NCI-H526 (cell line): Measurements from ENCODE around the gene MCRIP2.

Experiments used
- DNase-seq, 2 experiments: peaks; one replicate each; lab custom pipeline; 2025; lab: John Stamatoyannopoulos, UW

MCRIP2 gene

DNA sequence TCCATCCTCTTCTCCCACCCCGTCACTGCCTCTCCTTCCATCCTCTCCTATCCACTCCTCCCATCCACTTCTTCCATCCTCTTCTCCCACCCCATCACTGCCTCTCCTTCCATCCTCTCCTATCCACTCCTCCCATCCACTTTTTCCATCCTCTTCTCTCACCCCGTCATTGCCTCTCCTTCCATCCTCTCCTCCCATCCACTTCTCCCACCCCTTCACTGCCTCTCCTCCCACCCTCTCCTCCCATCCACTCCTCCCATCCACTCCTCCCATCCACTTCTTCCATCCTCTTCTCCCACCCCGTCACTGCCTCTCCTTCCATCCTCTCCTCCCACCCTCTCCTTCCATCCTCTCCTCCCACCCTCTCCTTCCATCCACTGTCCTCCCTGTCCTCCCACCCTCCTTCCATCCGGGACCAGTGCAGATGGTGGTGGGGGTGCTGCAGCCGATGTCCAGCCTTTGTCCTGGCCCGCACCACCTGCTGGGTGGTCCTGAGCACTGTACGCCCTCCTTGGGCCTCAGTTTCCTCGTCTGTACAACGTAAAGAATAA, 9.7 kb upstream of the MCRIP2 start:
- no peak for DNase-seq

DNA sequence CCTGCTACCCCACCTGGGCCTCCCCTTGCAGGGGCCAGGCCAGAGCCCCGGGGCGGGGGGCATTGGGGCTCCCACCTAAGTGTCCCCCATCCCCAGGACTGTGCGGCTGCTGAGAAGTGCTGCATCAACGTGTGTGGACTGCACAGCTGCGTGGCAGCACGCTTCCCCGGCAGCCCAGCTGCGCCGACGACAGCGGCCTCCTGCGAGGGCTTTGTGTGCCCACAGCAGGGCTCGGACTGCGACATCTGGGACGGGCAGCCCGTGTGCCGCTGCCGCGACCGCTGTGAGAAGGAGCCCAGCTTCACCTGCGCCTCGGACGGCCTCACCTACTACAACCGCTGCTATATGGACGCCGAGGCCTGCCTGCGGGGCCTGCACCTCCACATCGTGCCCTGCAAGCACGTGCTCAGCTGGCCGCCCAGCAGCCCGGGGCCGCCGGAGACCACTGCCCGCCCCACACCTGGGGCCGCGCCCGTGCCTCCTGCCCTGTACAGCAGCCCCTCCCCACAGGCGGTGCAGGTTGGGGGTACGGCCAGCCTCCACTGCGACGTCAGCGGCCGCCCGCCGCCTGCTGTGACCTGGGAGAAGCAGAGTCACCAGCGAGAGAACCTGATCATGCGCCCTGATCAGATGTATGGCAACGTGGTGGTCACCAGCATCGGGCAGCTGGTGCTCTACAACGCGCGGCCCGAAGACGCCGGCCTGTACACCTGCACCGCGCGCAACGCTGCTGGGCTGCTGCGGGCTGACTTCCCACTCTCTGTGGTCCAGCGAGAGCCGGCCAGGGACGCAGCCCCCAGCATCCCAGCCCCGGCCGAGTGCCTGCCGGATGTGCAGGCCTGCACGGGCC, 8.9 kb upstream of the MCRIP2 start:
- no peak for DNase-seq

DNA sequence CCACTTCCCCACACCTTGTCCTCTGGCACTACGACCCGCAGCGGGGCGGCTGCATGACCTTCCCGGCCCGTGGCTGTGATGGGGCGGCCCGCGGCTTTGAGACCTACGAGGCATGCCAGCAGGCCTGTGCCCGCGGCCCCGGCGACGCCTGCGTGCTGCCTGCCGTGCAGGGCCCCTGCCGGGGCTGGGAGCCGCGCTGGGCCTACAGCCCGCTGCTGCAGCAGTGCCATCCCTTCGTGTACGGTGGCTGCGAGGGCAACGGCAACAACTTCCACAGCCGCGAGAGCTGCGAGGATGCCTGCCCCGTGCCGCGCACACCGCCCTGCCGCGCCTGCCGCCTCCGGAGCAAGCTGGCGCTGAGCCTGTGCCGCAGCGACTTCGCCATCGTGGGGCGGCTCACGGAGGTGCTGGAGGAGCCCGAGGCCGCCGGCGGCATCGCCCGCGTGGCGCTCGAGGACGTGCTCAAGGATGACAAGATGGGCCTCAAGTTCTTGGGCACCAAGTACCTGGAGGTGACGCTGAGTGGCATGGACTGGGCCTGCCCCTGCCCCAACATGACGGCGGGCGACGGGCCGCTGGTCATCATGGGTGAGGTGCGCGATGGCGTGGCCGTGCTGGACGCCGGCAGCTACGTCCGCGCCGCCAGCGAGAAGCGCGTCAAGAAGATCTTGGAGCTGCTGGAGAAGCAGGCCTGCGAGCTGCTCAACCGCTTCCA, 8.1 kb upstream of the MCRIP2 start:
- no peak for DNase-seq

DNA sequence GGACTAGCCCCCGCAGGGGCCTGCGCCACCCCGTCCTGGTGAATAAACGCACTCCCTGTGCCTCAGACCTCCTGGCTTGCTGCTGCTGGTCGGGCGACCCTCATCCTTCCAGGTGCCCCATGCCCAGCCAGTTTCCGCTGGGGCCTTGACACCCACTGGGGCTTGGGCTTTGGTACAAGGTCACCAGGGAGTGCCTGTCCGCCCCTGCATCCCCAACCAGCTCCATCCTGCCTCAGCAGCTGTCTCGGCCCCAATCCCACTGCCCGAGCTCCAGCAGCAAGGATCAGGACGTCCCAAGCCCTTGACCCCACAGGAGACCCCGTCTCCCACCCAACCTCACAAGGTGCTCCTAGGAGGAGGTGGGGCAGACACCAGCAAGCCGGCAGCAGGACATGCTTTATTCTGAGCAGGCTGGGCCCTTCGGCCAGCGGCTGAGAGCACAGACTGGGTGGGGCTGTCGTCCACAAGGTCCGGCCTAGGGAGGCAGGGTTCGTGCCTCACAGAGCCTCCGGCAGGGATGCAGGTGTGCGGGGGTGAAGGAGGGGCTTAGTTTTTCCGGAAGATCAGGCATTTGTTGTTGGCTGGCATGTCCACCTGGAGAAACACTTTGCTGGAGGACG, 7.5 kb upstream of the MCRIP2 start:
- DNase-seq, result no peak

DNA sequence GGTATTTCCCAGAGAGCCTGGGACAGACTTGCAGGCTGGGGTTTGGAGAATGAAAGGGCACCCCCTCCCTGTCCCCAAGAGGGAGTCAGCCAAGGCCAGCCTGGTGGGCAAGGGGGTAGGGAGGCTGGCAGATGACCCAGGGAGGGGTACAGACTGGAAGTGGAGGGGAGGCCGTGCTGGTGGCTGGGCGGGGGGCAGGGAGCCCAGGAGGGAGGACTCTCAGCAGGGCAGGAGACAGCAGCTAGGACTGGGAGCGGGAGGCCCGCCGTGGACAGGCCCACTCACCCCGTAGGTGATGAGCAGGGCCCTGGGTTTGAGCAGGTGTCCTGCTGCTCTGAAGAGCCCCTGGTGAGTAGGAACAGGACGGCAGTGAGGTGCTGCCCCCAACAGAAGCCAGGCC, 6.6 kb upstream of the MCRIP2 start:
- DNase-seq, result no peak

DNA sequence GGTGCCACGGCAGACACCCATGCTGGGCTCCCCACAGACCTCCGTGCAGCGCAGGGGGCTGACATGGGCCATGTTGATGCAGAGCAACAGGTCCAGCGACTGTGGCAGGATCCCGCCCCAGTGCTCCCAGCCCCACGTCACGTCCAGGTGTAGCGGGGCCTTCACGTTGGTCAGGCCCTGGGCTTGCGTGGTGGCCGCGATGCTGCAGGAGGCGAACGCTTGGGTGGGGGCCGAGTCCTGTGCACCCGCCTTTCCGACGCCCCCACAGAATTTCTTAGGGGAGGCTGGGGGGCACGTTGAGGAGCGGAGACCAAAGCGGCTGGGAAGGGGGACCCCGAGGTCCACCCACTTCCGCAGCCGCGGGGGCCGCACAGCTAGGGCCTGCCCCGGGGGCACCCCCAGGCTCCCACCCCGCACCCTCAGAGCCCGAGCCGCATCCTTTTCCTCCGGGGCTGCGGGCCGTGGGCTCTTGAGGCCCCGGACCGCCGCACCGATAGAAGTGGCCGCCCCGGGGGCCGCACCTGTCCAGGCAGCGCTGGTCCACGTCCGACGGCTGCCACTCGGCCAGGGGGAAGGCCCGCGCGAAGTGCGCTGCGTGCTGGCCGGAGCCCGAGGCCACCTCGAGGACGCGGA, 5.9 kb upstream of the MCRIP2 start:
- no peak for DNase-seq

DNA sequence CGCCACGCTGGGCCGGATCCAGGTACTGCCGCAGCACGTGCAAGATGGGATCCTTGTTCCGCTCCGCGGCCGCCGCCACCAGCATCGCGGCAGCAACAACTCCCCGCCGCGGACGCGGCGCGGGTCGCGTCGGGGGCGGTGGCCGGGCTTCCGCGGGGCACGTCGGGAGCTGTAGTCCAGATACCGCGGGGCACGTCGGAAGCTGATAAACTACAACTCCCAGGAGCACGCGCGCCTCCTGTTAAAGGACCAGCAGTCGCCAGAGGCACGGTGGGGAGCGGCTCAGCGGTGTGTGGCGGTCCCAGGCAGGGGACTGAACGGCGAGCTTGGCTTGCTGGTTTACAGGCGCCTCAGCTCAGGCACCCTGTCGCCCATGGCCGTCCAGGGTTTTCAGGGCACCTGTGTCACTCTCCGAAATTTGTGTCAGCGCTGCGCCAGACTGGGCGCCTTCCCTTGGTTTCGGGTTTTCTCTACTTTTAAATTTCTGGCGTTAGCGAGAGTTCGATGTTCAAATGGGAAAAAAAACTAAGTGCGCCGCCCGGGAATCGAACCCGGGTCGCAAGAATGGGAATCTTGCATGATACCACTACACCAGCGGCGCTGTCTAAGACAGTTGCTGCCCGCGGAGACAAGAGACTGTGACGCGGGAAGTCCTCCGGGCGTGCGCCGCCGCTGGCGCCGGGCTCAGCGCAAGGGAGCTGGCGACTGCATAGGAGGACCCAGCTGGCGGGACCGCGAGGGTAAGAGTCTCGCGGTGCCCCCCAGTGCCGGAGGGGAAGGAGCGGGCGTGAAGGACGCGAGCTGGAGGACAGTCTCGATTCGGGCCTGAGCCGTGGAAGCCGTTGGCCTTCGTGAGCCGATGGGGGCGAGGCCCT, 5.2 kb upstream of the MCRIP2 start, which contains the start of gene METTL26:
Gene METTL26, minus strand, starts transcription at position 100 of the 875 bp plus-strand sequence. Its CDS starts 15 bp downstream, at position 85.
- peak; percentile 82 to 94 for DNase-seq

DNA sequence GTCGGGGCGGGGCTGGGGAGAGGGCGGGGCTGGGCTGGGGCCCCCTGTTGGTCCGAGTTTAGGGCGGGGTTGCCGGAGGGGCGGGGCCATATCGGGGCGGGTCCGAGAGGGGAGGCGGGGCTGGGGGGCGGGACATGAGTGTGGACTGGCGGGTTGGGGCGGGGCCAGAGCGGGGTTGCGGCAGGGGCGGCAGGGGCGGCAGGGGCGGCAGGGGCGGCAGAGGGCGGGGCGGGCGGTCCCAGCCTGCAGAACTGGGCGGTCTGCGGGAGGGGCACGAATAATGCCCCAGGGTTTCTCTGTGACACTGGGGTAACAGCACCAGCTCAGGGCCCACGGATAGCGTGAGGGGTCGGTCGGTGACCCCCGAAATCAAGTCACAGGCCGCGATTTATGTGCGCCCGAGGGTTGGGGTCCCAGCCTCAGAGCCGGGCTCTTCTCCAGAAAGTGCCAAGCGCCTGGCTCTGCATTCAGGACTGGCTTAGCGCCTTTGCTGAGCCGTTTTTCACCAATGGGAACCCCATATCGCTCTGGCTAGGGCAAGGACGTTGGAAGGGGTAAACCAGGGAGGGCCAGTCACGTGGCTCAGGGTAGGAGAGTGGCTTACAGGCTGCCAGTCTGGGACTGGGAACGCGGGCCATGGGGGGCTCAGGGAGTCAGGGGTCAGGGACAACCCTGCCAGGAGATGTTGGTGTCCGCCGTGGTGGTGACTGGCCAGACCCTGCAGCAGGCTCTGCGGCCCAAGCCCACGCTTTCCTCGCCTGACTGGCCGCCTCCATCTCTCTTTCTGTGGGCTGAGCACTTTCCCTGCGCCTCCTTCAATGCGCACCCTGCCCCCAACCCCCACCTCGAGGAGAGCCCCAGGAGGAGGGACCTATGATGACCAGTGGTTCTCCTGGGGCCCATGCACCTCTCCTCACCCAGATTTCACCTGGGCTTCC, 4.3 kb upstream of the MCRIP2 start:
- peak in 1 of 2 experiments; percentile 59 for DNase-seq

DNA sequence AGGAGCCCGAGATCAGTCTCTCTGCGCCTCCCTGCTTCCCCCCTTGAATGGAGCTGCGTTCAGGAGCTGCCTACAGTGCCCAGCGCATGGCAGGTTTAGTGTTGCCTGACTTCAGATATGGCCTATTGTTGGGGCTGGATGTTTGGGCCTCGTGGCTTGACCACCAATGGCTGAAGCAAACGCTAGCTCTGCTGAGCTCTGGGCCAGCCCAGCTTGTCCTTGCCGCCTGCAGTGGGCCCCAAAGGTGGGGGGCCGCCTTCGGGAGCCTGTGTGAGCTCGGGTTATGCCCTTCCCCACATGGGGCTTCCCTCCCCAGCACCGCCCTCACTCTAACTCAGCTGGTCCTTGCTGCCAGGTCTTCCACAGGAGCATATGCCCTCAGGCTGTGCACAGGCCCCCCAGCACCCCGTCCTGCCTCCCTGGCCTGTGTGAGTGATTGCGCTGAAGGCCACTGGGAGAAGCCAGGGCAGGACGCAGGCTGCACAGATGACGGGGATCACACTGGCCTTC, 3.5 kb upstream of the MCRIP2 start:
- DNase-seq, result no peak

DNA sequence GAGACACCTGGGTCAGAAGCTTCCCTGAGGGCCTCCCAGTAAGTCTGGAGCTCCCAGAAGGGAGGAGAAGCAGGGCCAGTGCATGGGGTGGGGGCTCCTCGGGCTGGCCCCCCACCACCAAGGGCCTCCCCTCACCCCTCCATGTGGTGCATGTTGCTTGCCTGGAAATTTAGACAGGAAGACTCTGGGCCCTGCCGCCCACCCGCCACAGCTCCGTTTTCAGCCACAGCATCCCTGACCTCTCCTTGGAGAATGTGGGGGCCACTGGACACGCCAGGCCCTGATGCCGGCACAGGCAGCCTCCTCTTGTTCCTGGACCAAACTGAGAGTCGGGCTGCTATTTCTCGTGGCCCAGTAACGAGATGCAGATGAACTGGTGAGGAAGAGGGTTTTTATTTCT, 2.8 kb upstream of the MCRIP2 start:
- DNase-seq, result no peak

DNA sequence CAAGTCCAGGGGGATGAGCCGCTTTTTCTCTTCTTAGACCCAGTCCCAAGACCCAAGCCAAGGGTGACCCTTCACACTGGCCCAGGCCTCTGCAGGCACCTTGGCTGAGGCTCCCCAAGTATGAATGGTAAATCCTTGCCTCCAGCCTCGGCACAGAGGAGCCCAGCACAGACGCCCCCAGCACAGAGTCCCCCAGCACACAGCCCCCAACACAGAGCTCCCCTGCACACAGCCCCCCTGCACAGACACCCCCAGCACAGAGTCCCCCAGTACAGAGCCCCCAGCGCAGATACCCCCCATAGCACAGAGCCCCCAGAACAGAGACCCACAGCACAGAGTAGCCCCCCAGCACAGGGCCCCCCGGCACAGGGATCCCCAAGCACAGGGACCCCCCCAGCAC, 1.0 kb upstream of the MCRIP2 start:
- DNase-seq, result no peak

DNA sequence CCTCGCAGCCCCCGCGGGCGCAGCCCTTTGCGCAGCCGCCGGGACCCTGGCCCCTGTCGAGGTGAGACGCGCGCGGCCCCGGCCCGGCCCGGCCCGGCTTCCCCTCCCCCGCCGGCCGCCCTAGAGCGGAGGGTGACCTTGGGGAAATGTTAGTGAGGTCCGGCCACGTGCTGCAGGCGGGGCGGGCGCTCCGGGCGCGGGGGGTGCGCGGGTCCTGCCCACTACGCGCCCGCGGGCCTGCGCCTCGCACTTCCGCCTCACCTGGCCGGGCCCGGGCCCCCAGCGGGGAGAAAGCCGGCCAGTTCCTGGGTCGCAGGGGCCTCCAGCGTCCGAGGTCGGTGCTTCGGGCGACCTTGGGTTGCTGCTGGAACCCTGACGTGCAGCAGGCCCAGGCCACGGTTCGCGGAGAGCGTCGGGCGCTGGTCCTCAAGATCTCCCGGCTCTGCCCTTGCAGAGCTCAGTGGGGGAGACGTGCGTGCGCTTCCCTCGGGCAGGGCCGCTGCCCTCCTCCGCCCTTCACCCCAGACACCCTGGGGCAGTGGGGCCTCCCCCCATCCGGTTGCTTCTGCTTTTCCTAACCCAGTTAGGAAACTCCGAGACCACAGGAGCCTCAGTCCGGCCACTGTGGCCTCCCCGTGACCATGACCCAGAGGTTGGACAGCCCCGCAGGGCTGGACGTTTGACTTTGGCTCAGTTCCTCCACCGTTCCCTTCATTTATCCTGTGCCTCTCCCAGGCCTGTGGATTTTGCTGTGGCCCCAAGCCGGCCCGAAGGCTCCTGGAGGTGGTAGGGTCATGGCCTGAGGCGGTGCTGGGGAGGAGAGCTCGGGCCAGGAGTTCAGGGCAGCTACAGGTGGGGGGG, 791 bp downstream of the MCRIP2 start:
- DNase-seq, result peak in 1 of 2 experiments; percentile 61

DNA sequence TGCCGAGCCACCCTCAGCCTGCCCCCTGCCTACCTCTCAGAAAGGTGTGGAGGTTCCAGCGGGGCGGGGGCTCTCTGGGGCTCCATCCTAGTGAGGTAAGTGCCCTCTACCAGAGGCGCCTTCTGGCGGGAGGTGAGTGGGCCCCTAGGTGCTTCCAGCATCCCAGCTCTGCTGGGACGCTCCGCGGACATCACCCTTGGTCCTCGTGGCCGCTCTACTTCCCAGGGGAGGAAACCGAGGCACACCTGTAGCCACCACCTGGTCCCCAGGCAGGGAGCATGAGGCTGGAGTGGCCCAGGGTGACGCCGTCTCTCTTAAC, 1.4 kb downstream of the MCRIP2 start:
- DNase-seq, result no peak

DNA sequence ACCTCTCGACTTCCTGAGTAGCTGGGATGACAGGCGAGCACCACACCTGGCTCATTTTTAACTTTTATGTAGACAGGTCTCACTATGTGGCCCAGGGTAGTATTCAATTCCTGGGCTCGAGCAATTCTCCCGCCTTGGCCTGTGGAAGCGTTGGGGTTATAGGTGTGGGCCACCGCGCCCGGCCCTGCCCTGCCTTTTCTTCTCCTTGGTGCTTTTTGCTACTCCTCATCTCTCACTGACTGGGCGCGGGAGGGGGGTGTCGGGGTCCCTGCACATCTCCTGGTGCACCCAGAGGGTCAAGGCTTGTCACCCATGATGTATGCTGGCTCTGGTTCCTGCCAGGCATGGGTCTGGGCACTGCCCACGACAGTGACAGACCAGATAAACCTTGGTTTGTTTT, 2.9 kb downstream of the MCRIP2 start:
- DNase-seq, result no peak

DNA sequence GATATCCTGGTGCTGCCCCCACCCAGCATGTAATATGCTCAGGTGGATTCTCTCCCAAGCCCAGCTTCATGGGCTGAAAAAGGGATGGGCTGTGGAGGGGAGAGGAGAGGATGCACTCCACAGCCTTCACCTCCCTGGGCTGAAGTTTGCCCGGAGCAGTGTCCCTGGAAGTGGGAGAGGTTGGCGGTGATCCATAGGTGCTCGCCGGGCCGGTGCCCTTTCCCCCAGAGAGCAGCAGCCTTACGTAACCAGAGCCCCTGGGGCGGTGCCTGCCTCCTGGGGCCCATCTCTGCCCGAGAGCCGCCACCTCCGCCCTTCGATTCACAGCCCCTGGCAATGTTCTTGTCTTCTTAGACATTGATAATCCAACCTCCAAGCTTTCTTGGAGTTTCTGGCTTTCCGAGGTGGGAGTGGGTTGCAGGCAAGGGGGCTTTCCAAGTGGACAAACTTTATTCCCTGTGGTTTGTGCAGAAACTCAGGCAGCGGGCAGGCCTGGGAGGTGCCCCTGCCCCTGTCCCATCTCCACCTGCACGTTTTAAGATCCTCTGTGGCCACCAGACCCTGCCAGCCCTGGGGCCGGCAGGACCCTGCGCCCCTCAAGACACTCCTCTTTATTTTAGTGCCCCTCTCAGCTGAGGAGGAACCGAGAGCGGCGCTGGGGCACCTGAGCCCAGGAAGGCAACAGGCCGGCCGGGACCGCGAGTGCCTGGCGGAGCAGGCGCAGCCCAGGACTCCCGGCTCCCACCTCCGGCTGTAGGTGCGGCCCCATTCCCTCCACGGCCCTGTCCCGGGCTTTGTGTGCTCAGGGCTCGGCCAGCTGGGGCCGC, 4.4 kb downstream of the MCRIP2 start:
- DNase-seq, result no peak

DNA sequence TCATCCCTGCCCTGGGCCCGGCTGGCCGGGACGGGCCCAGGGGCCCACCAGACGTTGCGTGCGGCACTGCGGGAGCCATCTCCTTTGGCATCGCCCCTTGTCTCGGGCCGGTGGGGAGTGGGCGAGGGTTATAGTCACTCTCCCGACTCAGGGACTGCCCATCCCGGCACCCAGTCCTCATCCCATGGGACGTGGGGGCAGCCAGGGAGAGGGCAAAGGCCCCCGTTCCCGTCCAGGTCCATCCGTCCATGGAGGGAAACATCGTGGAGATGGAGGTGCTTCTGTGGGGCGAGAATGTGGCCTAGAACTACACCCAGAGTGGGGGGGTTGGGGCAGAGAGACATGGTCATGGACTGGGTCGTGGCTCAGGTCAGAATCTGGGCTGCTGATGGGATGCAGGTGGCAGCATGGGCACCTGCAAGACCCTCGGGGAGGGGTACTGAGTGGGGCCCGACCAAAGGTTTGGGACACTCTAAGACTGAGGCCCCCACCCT, 5.1 kb downstream of the MCRIP2 start:
- DNase-seq, result no peak

DNA sequence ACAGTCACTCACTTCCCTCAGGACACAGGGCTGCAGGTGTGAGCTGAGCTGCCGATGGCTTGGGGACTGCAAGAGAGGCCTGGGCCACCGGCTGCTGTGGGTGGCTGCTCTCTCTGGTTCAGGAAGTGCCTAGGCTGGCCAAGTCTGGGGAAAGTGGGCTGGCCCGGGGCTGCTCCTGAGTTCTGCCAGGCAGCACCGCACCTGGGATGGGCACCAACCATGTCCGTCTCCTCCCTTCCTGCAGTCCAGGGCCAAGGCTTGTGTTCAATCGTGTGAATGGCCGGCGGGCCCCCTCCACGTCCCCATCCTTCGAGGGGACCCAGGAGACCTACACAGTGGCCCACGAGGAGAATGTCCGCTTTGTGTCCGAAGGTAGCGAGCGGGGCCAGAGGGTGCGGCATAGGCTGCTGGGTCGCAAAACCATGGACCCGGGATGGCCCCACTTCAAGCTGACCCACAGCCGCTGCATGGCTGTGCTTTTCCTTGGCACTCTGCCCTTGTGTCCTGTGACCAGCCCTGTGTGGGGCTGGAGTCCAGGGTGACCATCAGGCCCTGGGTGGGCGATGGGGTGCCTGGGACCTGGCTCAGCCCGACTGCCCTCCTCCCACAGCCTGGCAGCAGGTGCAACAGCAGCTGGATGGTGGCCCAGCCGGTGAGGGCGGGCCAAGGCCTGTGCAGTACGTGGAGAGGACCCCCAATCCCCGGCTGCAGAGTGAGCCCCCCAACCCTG, 5.7 kb downstream of the MCRIP2 start:
- DNase-seq, result no peak
